Activated T-helper 9 cell treated with anti-CD3 and anti-CD28 coated beads, Interleukin-2, amount 50 U/mL, for 16 hours (primary cell): ENCODE results near the gene GPR119.
A peak's percentile ranks its signal among the peaks of the same experiment; 100 is the strongest.
"Not testable (repeated sequence)": the region's sequence is repeated elsewhere in the genome, so short reads cannot be mapped to it uniquely, and the experiment has no call there.

Experiments used
- DNase-seq: peaks from one replicate; pipeline ENCODE4 v3.0.0-alpha.2; 2020; ENCODE audit warnings: low read depth

Gene GPR119

GRCh38 chrX:130339408-130340222, 45.9 kb downstream of the GPR119 start, which contains the start of gene SLC25A14:
SLC25A14 (plus strand) TSS chrX:130339919; CDS start chrX:130340279, 360 bp downstream.
- DNase-seq: peak; percentile 41

- DNase-seq: not testable (repeated sequence)
Measured at GRCh38 chrX:130338869-130339268, 46.6 kb downstream of the GPR119 start.

- DNase-seq: no peak
Measured at GRCh38 chrX:130336531-130336930, 48.9 kb downstream of the GPR119 start.
